ENCODE measurements around the gene TMEM120B. TPM values are rescaled to one million over a fixed set of nuclear protein-coding genes. Genes with fewer than 3 reads are reported as not detected.

TMEM120B gene
- total RNA-seq, 1 experiment from 2014 or later, result 15.5 TPM

- no peak for DNase-seq
- H3K4me3 ChIP-seq (ENCODE audit: low read depth, low read length), result peak within 1 kb of the TSS; percentile 82
- intact Hi-C loops (cut with micrococcal nuclease; ENCODE audit: unreplicated experiment), result loop anchor here (5.0 kb wide), 1 partner anchor 211 kb away; the partner anchor contains the start of gene KDM2B
- H3K27me3 Mint-ChIP-seq (ENCODE audit: insufficient read depth, unreplicated experiment), result no peaks in the 10 kb centered on the region
- peaks cover 53% of the 10 kb centered on the region for H3K4me1 ChIP-seq
- no TSS peak for BruUV-seq (replicated peaks)
- no peaks in the 10 kb centered on the region for H3K9me3 Mint-ChIP-seq (ENCODE audit: unreplicated experiment)
- peak within 1 kb of the TSS; percentile 74 for H3K4me3 Mint-ChIP-seq (ENCODE audit: unreplicated experiment)
- H3K36me3 Mint-ChIP-seq (ENCODE audit: insufficient read depth, unreplicated experiment), result peaks cover 63% of the 10 kb centered on the region
- H3K9me3 ChIP-seq, result no peaks in the 10 kb centered on the region
- ChIA-PET POLR2A (interaction anchor here (1.3 to 1.9 kb wide), 3 partner anchors 10 to 18 kb away, joined by 3 to 17 read pairs (median 6); no protein-coding TSS in a partner anchor), CTCF (interaction anchor here (0.7 to 6.6 kb wide), 19 partner anchors 9 to 257 kb away, joined by 3 to 145 read pairs (median 9); partner anchors contain the start of genes PSMD9, SETD1B and TMEM120B)
- peaks cover 28% of the 10 kb centered on the region for H3K4me1 Mint-ChIP-seq (ENCODE audit: low read depth, unreplicated experiment)
- peak within 1 kb of the TSS; percentile 96 for H3K27ac Mint-ChIP-seq (ENCODE audit: unreplicated experiment)
- no peak for TF ChIP-seq CTCF (IDR thresholded peaks at IDR 0.05; ENCODE audit: insufficient read depth in 1 of 2, low read depth in 1 of 2, low read length in 1 of 2, severe bottlenecking in 1 of 2, unreplicated experiment in 1 of 2)
- no peaks in the 10 kb centered on the region for H3K27me3 ChIP-seq (replicated peaks; ENCODE audit: control insufficient read depth, insufficient read depth, low read length)
- no peaks in the 10 kb centered on the region; the same call in none of the 2 replicates for H3K36me3 ChIP-seq (ENCODE audit: control insufficient read depth, insufficient read depth, low read length)
Measured at GRCh38 chr12:121793440-121793837, 80.9 kb downstream of the TMEM120B start, which contains the start of gene RHOF. Gene RHOF, minus strand, starts transcription at chr12:121793688. Its CDS starts 55 bp downstream, at chr12:121793633.

- POLR2A ChIA-PET, result interaction anchor here (0.5 to 1.9 kb wide), 8 partner anchors 9 to 118 kb away, joined by 3 to 17 read pairs (median 4); no protein-coding TSS in a partner anchor
- H3K9me3 Mint-ChIP-seq (ENCODE audit: unreplicated experiment), result no peaks in the 10 kb centered on the region
- H3K27me3 Mint-ChIP-seq (ENCODE audit: insufficient read depth, unreplicated experiment), result no peaks in the 10 kb centered on the region
- intact Hi-C loops (cut with micrococcal nuclease; ENCODE audit: unreplicated experiment), result loop anchor here (1.0 to 5.0 kb wide), 6 partner anchors 18 to 212 kb away; partner anchors contain the start of genes KDM2B and PSMD9
- H3K4me3 Mint-ChIP-seq (ENCODE audit: unreplicated experiment), result peak overlapping the region; percentile 74
- peak overlapping the region; percentile 96 for H3K27ac Mint-ChIP-seq (ENCODE audit: unreplicated experiment)
- peaks cover 33% of the 10 kb centered on the region for H3K4me1 Mint-ChIP-seq (ENCODE audit: low read depth, unreplicated experiment)
- DNase-seq, result peak; percentile 91 to 96
- peak; percentile 96 to 100 for TF ChIP-seq CTCF (IDR thresholded peaks at IDR 0.05; ENCODE audit: insufficient read depth in 1 of 2, low read depth in 1 of 2, low read length in 1 of 2, severe bottlenecking in 1 of 2, unreplicated experiment in 1 of 2)
- Histone ChIP-seq H3K27me3 (replicated peaks; ENCODE audit: control insufficient read depth, insufficient read depth, low read length) (no peaks in the 10 kb centered on the region), H3K4me1 (peaks cover 59% of the 10 kb centered on the region), H3K9me3 (no peaks in the 10 kb centered on the region), H3K4me3 (ENCODE audit: low read depth, low read length) (peak overlapping the region; percentile 82), H3K36me3 (ENCODE audit: control insufficient read depth, insufficient read depth, low read length) (no peaks in the 10 kb centered on the region; the same call in none of the 2 replicates)
- H3K36me3 Mint-ChIP-seq (ENCODE audit: insufficient read depth, unreplicated experiment), result peaks cover 68% of the 10 kb centered on the region
- no TSS peak for BruUV-seq (replicated peaks)
- CTCF ChIA-PET, result interaction anchor here (0.5 to 6.6 kb wide), 35 partner anchors 9 to 337 kb away, joined by 3 to 145 read pairs (median 7); partner anchors contain the start of genes PSMD9, SETD1B and TMEM120B
Measured at GRCh38 chr12:121793838-121794533, 81.4 kb downstream of the TMEM120B start.

GRCh38 chr12:121794534-121795033, 82.0 kb downstream of the TMEM120B start:
- Mint-ChIP-seq H3K4me3 (ENCODE audit: unreplicated experiment) (peak overlapping the region; percentile 74), H3K27ac (ENCODE audit: unreplicated experiment) (peak overlapping the region; percentile 96), H3K4me1 (ENCODE audit: low read depth, unreplicated experiment) (peaks cover 38% of the 10 kb centered on the region), H3K36me3 (ENCODE audit: insufficient read depth, unreplicated experiment) (peaks cover 73% of the 10 kb centered on the region), H3K9me3 (ENCODE audit: unreplicated experiment) (no peaks in the 10 kb centered on the region), H3K27me3 (ENCODE audit: insufficient read depth, unreplicated experiment) (no peaks in the 10 kb centered on the region)
- intact Hi-C loops (cut with micrococcal nuclease; ENCODE audit: unreplicated experiment), result loop anchor here (1.0 to 5.0 kb wide), 6 partner anchors 18 to 212 kb away; partner anchors contain the start of genes KDM2B and PSMD9
- no peak for TF ChIP-seq CTCF (IDR thresholded peaks at IDR 0.05; ENCODE audit: insufficient read depth in 1 of 2, low read depth in 1 of 2, low read length in 1 of 2, severe bottlenecking in 1 of 2, unreplicated experiment in 1 of 2)
- Histone ChIP-seq H3K4me3 (ENCODE audit: low read depth, low read length) (peak overlapping the region; percentile 82), H3K36me3 (ENCODE audit: control insufficient read depth, insufficient read depth, low read length) (no peaks in the 10 kb centered on the region; the same call in none of the 2 replicates), H3K4me1 (peaks cover 63% of the 10 kb centered on the region), H3K27me3 (replicated peaks; ENCODE audit: control insufficient read depth, insufficient read depth, low read length) (no peaks in the 10 kb centered on the region), H3K9me3 (no peaks in the 10 kb centered on the region)
- ChIA-PET CTCF (interaction anchor here (0.5 to 6.6 kb wide), 35 partner anchors 8 to 336 kb away, joined by 3 to 145 read pairs (median 7); partner anchors contain the start of genes PSMD9, SETD1B and TMEM120B), POLR2A (interaction anchor here (0.6 to 1.9 kb wide), 7 partner anchors 8 to 117 kb away, joined by 3 to 17 read pairs (median 4); no protein-coding TSS in a partner anchor)
- BruUV-seq (replicated peaks), result no TSS peak
- no peak for DNase-seq
